HepG2 (cell line): ENCODE data around the gene HAUS5. TPM values are rescaled to one million over a fixed set of nuclear protein-coding genes. Genes with fewer than 3 reads are reported as not detected.
A peak's percentile ranks its signal among the peaks of the same experiment; 100 is the strongest.

ENCODE experiments used
- ATAC-seq: fragments of 200-7000 bp; cut with Tn5 transposase; 3 replicates; pipeline ENCODE4 v1.9.1; 2020; ENCODE audit warnings: mild to moderate bottlenecking, moderate library complexity
- BruUV-seq: library from RNA; stranded (reverse); fragments of 400-500 nt; replicated peaks from 2 replicates; lab custom pipeline; 2021; lab: Mats Ljungman, UMichigan
- CTCF ChIA-PET: fragments of 300-600 bp; formaldehyde crosslinking; extraction: SDS; loops from one replicate; lab custom pipeline; 2021; ENCODE audit warnings: low total read pairs, inconsistent platforms, low intra/inter-chr PET ratio; lab: Yijun Ruan, JAX
- POLR2A ChIA-PET: fragments of 350-600 bp; sonication (Branson Sonifier 250); formaldehyde crosslinking; loops from one replicate; lab custom pipeline; 2020; ENCODE audit warnings: antibody characterized with exemption, inconsistent platforms; lab: Yijun Ruan, JAX
- DNase-seq: peaks from one replicate; pipeline ENCODE4 v3.0.0-alpha.2; 2015; ENCODE audit warnings: low spot score
- FAIRE-seq: peaks from 3 replicates; lab custom pipeline; 2011; peaks lifted over from hg19 to GRCh38; lab: Jason Lieb, UNC
- H2AFZ ChIP-seq: one replicate; pipeline ENCODE4 v1.6.1; 2011; ENCODE audit warnings: low read length, inconsistent platforms
- H3K27ac ChIP-seq: fragments of 300-600 bp; 3 replicates; pipeline ENCODE4 v1.8.0; 2011; ENCODE audit warnings: mixed run types, mild to moderate bottlenecking, mixed read lengths, low read length, inconsistent platforms; ENCODE audit not compliant: insufficient read depth; ENCODE audit errors: extremely low read length
- H3K27me3 ChIP-seq, 2 experiments: fragments of 200-600 bp in 1 of 2; 2 replicates in 1 of 2; 3 replicates in 1 of 2; pipeline versions ENCODE4 v1.6.0 to v1.8.0; 2011; ENCODE audit warnings: low read length in 2 of 2, mild to moderate bottlenecking in 2 of 2, moderate library complexity in 2 of 2, inconsistent platforms in 1 of 2; ENCODE audit not compliant: insufficient read depth in 2 of 2, control insufficient read depth in 1 of 2
- H3K36me3 ChIP-seq, 2 experiments: fragments of 200-600 bp in 1 of 2; replicated peaks in 1 of 2; 2 replicates in 1 of 2; 3 replicates in 1 of 2; pipeline versions ENCODE4 v1.5.1 to v1.8.0; 2011; ENCODE audit warnings: low read length in 2 of 2, inconsistent platforms in 1 of 2; ENCODE audit not compliant: insufficient read depth in 2 of 2, control insufficient read depth in 1 of 2
- H3K4me1 ChIP-seq: 2 replicates; pipeline ENCODE4 v1.5.1; 2012; ENCODE audit warnings: low read length, inconsistent platforms; ENCODE audit not compliant: insufficient read depth
- H3K4me2 ChIP-seq: 2 replicates; pipeline ENCODE4 v1.6.0; 2011; ENCODE audit warnings: low read depth, low read length, inconsistent platforms
- H3K4me3 ChIP-seq, 3 experiments: fragments of 200-600 bp in 1 of 3; sonication (generic), shearing (Covaris generic) in 1 of 3; replicated peaks in 1 of 3; 2 replicates each; pipeline ENCODE4 v1.5.1; 2011 to 2016; ENCODE audit warnings: low read length in 3 of 3, inconsistent platforms in 2 of 3, low read depth in 2 of 3, mild to moderate bottlenecking in 2 of 3, control low read depth in 1 of 3, mixed read lengths in 1 of 3; ENCODE audit not compliant: insufficient read depth in 1 of 3
- H3K79me2 ChIP-seq: one replicate; pipeline ENCODE4 v1.6.1; 2011; ENCODE audit warnings: low read length, inconsistent platforms; ENCODE audit not compliant: insufficient read depth
- H3K9ac ChIP-seq: 2 replicates; pipeline ENCODE4 v1.6.0; 2011; ENCODE audit warnings: mild to moderate bottlenecking, low read depth, low read length, inconsistent platforms; ENCODE audit not compliant: insufficient read depth
- H3K9me3 ChIP-seq: 2 replicates; pipeline ENCODE4 v1.5.1; 2012; ENCODE audit warnings: mild to moderate bottlenecking, low read length
- H4K20me1 ChIP-seq: 2 replicates; pipeline ENCODE4 v1.6.0; 2011; ENCODE audit warnings: inconsistent platforms, mild to moderate bottlenecking, low read length, moderate library complexity; ENCODE audit not compliant: insufficient read depth
- AHR ChIP-seq: IDR thresholded peaks from 2 replicates; pipeline ENCODE4 v1.6.1; 2018; ENCODE audit warnings: missing genetic modification reagents, missing compliant biosample characterization
- ELF3 ChIP-seq: IDR thresholded peaks from 2 replicates; pipeline ENCODE4 v1.6.1; 2016; ENCODE audit warnings: missing genetic modification reagents, missing compliant biosample characterization
- GATAD1 ChIP-seq: IDR thresholded peaks from 2 replicates; pipeline ENCODE4 v1.6.1; 2016; ENCODE audit warnings: missing genetic modification reagents, missing compliant biosample characterization
- KDM2A ChIP-seq: sonication (generic); formaldehyde crosslinking; IDR thresholded peaks from 2 replicates; pipeline ENCODE4 v1.4.0; 2020; ENCODE audit warnings: low read depth, missing genetic modification reagents, borderline replicate concordance
- PHF8 ChIP-seq: sonication (generic); formaldehyde crosslinking; IDR thresholded peaks from 2 replicates; pipeline ENCODE4 v1.5.0; 2020; ENCODE audit warnings: missing genetic modification reagents
- ZFP1 ChIP-seq: IDR thresholded peaks from 2 replicates; pipeline ENCODE4 v1.6.1; 2016
- ZNF18 ChIP-seq: sonication (generic); formaldehyde crosslinking; IDR thresholded peaks from 2 replicates; pipeline ENCODE4 v1.8.0; 2022; ENCODE audit warnings: mild to moderate bottlenecking, missing genetic modification reagents; ENCODE audit not compliant: insufficient replicate concordance
- ZNF331 ChIP-seq: sonication (generic); formaldehyde crosslinking; IDR thresholded peaks from 2 replicates; pipeline ENCODE4 v1.4.0; 2020; ENCODE audit warnings: missing genetic modification reagents
- ZNF441 ChIP-seq: sonication (generic); formaldehyde crosslinking; IDR thresholded peaks from 2 replicates; pipeline ENCODE4 v1.7.0; 2021; ENCODE audit warnings: missing genetic modification reagents, borderline replicate concordance
- ZNF574 ChIP-seq: sonication (generic); formaldehyde crosslinking; IDR thresholded peaks from 2 replicates; pipeline ENCODE4 v1.4.0; 2020; ENCODE audit warnings: missing genetic modification reagents
- ZNF607 ChIP-seq: sonication (generic); formaldehyde crosslinking; IDR thresholded peaks from 2 replicates; pipeline ENCODE4 v1.5.1; 2020; ENCODE audit warnings: missing genetic modification reagents, mild to moderate bottlenecking, borderline replicate concordance
- ZUFSP ChIP-seq: sonication (generic); formaldehyde crosslinking; IDR thresholded peaks from 2 replicates; pipeline ENCODE4 v1.9.0; 2021; ENCODE audit warnings: missing genetic modification reagents, mild to moderate bottlenecking, borderline replicate concordance
- WGBS: methylation state at CpG from one replicate; pipeline ENCODE4 v1.1.6; 2017; ENCODE audit warnings: low lambda C conversion rate; 5-methylcytosine and 5-hydroxymethylcytosine counted together
- in situ Hi-C: cut with HindIII; loops from 2 replicates; pipeline ENCODE4 v1.10.0; 2017; ENCODE audit warnings: low pct_unique_long_range_greater_than_20kb; ENCODE audit not compliant: extremely low pct_ligation_motif_present
- intact Hi-C: fragments of 100-400 bp; cut with micrococcal nuclease; formaldehyde crosslinking; loops from one replicate; pipeline ENCODE4 v1.10.0; 2022; ENCODE audit not compliant: unreplicated experiment
- polyA plus RNA-seq, 8 experiments: library from polyadenylated mRNA; depleted of rRNA in 3 of 8; stranded (reverse) in 7 of 8; unstranded in 1 of 8; fragments of >200 nt; fragmentation: Illumina TruSeq in 4 of 8; extraction: Trizol in 4 of 8; gene quantifications; 2 replicates each; pipeline versions ENCODE4 v1.2.1 to v1.2.3, GENCODE V29; 2011 to 2016; ENCODE audit warnings: low read depth in 4 of 8, missing spikeins in 1 of 8, mixed read lengths in 1 of 8; ENCODE audit not compliant: insufficient read depth in 1 of 8
- total RNA-seq, 5 experiments: library from RNA; depleted of rRNA; stranded (reverse); fragments of >200 nt; fragmentation: Illumina TruSeq; extraction: Trizol; gene quantifications; 2 replicates each; pipeline ENCODE4 v1.2.3, GENCODE V29; 2016; ENCODE audit warnings: low read depth in 1 of 5
- TF ChIP-seq, protein P1 (sequence below): sonication (generic); formaldehyde crosslinking; IDR thresholded peaks from 2 replicates; pipeline ENCODE4 v1.4.0; 2020; ENCODE audit warnings: missing genetic modification reagents, borderline replicate concordance

The HAUS5 gene
- total and polyA plus RNA-seq, 2 of the 13 experiments (the other 11 are each of a cell fraction or from before 2014, with no cell fraction given): 10.3 to 17.7 TPM

DNA sequence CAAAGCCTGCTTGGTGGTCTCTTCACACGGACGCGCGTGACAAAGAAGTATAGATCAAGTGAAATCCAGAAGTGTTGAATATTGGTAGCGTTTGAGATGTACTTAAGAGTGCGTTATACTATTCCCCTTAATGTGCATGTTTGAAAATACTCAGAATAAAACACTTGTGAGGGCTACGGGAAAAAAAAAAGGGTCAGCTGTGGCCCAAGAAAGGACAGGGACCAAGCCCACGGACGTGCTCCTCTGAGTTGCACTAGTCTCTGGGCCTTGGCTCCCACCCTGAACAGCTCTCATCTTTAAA is 15.7 kb downstream of the HAUS5 start (continued):
- TF ChIP-seq ZUFSP (CRISPR knock-in tag): no peak
- peak; percentile 29; the same call in 1 of the 2 replicates for TF ChIP-seq ZNF441
- 0 out of 2 replicates have a peak, but pooled peaks have one; percentile 16 for TF ChIP-seq ZNF607

GRCh38 chr19:35628565-35629331 is 16.2 kb downstream of the HAUS5 start, which contains the start of gene RBM42:
RBM42 (plus strand) TSS chr19:35629036; CDS start chr19:35629154, 118 bp downstream.
- Histone ChIP-seq H3K27me3 (no peaks in the 10 kb centered on the region; a peak in 1 of 5 replicates), H3K9ac (peak within 1 kb of the TSS; percentile 91), H3K79me2 (peaks cover 10% of the 10 kb centered on the region), H2AFZ (no peak within 1 kb of the TSS), H4K20me1 (no peaks in the 10 kb centered on the region), H3K4me1 (peaks cover 18% of the 10 kb centered on the region; the same call in 1 of the 2 replicates), H3K4me2 (peak within 1 kb of the TSS; percentile 97), H3K9me3 (no peaks in the 10 kb centered on the region), H3K27ac (peak within 1 kb of the TSS; percentile 90), H3K36me3 (peaks cover 16 to 29% of the 10 kb centered on the region in 2 experiments; a peak in 4 of 5 replicates), H3K4me3 (peak within 1 kb of the TSS; percentile 88 to 94 (median 88))
- peak; percentile 99 for DNase-seq
- ChIA-PET POLR2A (interaction anchor here (1.0 to 1.6 kb wide), 5 partner anchors 14 to 33 kb away, joined by 3 to 4 read pairs (median 4); partner anchors contain the start of genes COX6B1 and HAUS5), CTCF (no interaction called here)
- BruUV-seq: no TSS peak
- intact Hi-C loops (no loop called here), in situ Hi-C loops (no loop called here)
- WGBS: 0% methylated on average over 25 of the region's 56 CpGs
- peak; percentile 99 for FAIRE-seq
- peak; percentile 99 for ATAC-seq
- TF ChIP-seq PHF8 (CRISPR knock-in tag) (peak; percentile 84), ZNF574 (peak; percentile 90), ZNF331 (CRISPR knock-in tag) (peak; percentile 59; the same call in 1 of the 2 replicates), ZFP1 (CRISPR knock-in tag) (peak; percentile 61; the same call in 1 of the 2 replicates), ELF3 (peak; percentile 55), GATAD1 (peak; percentile 100), AHR (CRISPR knock-in tag) (peak; percentile 59; the same call in 1 of the 2 replicates), ZNF18 (peak; percentile 49), KDM2A (CRISPR knock-in tag) (peak; percentile 90)
- TF ChIP-seq, protein P1, sequence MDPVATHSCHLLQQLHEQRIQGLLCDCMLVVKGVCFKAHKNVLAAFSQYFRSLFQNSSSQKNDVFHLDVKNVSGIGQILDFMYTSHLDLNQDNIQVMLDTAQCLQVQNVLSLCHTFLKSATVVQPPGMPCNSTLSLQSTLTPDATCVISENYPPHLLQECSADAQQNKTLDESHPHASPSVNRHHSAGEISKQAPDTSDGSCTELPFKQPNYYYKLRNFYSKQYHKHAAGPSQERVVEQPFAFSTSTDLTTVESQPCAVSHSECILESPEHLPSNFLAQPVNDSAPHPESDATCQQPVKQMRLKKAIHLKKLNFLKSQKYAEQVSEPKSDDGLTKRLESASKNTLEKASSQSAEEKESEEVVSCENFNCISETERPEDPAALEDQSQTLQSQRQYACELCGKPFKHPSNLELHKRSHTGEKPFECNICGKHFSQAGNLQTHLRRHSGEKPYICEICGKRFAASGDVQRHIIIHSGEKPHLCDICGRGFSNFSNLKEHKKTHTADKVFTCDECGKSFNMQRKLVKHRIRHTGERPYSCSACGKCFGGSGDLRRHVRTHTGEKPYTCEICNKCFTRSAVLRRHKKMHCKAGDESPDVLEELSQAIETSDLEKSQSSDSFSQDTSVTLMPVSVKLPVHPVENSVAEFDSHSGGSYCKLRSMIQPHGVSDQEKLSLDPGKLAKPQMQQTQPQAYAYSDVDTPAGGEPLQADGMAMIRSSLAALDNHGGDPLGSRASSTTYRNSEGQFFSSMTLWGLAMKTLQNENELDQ (CRISPR knock-in tag): no peak
